CD4-positive, alpha-beta T cell treated with Interleukin-4 for 1 hour (primary cell): ENCODE results near the gene KCNS3.
"Not testable (repeated sequence)": the region's sequence is repeated elsewhere in the genome, so short reads cannot be mapped to it uniquely, and the experiment has no call there.

ENCODE experiments used
- DNase-seq, 2 donors: peaks; one replicate each; pipeline ENCODE4 v3.0.0-alpha.2; 2020 to 2022

KCNS3 gene

DNA sequence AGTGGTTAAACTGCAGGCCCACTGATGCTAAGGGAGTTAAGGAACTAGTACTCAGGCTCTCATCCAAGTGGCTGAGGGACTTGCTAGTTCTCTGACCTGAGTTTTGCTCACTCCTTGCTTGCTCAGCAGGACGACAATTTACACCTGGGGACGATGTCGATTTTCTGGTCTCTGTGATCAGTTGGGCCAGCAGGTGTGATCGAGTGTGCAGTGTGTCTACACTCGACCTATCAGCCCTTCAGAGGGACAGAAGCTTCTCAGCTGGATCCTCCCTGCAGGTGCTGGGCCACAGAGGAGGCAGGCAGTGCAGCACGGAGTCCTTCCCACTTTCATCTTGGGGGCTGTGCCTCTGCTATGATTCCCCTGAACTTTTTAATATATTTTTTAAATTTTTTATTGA, 71.5 kb downstream of the KCNS3 start:
- no peak for DNase-seq

DNA sequence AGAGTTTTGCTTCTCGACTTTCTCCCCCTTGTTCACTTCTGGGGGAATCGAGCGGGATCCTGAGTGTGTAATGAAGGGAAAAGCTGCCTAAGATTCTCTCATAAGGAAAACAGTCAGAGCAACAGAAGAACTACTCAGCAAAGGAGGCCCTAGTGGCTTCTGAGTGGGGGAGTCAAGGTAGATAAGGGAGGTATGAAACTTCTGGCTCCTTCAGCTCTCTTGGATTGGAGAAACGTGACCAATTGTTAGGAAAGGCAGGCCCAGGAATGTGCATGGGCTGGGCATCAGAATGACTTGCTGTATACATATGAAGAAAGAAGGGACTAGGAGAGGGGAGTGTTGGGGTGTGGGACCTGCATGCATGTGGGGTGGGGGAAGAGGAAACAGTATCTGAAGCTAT, 73.1 kb downstream of the KCNS3 start:
- DNase-seq = no peak

DNA sequence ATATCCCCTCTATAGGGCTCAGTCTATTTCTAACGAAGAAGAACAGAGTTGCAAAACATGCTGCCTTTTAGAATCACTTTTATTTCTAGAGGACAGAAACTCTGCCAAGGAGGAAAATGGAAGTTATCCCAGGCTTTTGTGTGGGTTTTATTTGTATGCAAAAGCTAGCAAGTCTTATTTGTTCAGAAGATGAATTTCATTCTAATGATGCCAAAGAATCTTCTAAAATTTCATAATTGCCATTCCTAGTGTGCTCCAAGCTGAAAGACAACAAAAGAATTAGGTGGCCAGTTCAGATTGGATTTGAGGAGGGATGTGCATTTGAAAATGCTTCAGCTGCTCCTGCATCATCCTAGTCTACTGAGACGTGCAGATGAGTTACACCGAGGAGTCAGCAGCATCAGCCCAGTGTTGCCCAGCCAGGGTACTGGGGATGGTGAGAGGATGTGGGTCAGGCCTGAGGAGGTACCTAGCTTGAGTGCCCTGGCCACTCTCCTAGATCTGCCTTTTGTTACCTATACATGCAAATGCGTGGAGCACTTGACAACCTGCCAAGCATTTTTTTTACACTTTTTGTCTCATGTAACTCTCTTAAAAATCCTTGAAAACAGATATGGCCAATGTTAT, 80.1 kb downstream of the KCNS3 start:
- DNase-seq = no peak

DNA sequence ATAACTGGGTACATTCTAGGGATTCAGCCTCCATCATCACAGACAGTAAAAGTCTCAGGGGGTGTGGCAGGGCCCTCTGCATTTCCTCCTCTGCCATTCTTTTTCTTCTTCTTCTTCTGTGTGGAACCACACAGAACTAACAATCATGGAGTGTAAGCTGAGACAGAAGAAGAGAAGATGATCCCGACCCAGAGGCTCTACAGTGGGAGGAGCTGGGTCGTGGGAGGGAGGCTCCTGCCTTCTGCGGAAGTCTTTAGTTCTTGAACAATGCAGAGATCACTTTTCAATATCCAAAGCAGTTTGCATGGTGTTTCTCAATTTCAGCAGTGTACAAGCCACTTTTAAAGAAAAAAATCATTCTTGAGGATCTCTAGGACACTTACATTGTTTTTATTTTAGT, 80.9 kb downstream of the KCNS3 start:
- DNase-seq = no peak

DNA sequence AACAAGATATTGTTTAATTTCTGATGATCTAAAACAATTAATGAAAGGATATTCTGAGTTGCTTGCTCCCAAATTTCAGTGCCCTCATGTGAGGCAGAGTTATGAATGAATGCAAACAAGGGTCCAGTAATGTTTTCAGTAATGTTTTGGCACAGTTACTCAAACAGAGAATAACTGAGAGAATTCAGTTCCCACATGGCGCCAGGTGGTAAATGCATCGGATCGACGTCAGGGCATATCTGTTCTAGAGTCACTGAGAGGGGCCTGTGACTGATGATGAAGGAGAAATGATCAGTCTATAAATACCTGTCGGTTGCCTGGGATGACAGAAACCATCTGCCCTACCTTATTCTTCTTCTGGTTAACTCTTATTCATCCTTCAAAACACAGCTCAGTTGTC, 81.4 kb downstream of the KCNS3 start:
- no peak for DNase-seq

DNA sequence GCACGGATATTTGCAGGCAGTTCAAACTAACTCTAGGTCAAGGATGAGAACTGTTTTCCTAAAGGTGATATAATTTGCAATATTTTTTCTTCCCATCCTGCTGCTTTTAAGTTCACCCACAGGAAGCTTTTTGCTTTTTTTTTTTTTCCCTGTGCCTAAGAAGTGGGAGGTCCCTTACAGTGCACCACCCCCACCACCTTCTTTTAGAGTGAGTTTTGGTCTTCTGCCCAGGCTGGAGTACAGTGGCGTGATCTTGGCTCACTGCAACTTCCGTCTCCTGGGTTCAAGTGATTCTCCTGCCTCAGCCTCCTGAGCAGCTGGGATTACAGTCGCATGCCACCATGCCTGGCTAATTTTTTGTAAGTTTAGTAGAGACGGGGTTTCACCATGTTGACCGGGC, 82.5 kb downstream of the KCNS3 start:
- DNase-seq = no peak

DNA sequence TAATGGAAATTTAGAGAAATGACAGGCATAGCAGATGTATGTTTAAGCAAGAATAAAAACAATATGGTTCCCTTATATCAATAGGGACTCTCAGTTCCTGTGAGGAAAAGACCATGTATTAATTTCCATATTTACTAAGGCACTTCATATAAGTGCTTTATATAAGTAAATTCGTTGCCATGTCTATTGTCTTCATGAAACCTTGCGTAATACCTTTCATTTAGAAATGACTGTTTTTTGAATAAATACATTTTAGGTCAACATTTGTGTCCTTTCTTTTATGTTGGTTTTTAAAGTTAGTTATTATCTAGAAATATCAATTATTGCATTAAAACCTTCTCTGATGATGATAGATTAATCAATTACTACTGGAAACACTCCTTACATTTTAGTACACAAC, 83.3 kb downstream of the KCNS3 start:
- DNase-seq = no peak

DNA sequence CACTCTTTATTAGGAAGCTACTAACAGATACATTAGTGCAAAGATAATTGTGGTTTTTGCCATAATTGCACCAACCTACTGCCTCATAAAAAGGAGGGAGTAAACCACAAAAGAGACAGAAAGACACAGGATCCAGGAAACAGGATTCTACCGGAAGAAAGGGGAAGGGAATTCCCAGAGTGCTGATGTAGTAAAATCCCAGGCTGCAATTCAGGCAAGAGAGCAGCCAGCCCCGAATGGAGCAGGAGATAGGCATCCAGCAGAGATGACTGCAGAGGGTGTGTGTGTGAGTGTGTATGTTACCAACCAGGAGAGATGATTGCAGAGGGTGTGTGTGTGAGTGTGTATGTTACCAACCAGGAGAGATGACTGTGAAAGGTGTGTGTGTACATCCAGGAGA, 84.4 kb downstream of the KCNS3 start:
- no peak for DNase-seq

DNA sequence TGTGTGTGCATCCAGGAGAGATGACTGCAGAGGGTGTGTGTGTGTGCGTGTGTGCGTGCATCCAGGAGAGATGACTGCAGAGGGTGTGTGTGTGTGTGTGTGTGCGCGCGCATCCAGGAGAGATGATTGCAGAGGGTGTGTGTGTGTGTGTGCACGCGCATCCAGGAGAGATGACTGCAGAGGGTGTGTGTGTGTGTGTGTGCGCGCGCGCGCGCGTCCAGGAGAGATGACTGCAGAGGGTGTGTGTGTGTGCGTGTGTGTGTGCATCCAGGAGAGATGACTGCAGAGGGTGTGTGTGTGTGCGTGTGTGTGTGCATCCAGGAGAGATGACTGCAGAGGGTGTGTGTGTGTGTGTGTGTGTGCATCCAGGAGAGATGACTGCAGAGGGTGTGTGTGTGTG, 85.1 kb downstream of the KCNS3 start:
- not testable (repeated sequence) for DNase-seq

DNA sequence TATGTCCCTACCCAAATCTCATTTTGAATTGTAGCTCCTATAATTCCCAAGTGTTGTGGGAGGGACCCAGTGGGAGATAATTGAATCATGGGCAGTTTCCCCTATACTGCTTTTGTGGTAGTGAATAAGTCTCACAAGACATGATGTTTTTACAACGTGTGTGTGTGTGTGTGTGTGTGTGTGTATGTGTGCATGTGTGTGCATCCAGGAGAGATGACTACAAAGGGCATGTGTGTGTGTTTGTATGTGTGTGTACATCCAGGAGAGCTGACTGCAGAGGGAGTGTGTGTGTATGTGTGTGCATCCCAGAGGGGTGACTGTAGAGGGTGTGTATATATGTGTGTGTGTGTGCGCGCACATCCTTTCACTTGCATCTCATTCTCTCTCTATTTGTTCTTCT, 86.7 kb downstream of the KCNS3 start:
- DNase-seq = no peak

DNA sequence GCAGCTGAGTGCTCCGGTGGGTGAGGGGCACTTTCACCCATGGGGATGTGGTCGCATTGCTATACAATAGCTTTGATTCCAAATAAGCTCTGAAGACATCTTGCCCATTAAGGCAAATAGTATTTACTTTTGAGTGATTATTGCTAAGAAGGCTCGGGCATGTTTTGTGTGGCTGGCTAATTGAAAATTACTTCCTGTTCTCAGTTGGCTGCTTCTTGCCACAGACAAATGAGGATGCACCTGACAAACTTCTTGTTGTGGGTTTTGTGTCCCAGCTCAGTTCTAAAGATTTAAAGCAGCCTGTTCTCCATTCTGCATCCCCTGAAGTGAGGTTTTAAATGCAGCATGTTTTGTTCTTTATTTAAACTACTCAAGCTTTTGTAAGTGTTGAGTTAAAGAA, 88.3 kb downstream of the KCNS3 start:
- DNase-seq = no peak

DNA sequence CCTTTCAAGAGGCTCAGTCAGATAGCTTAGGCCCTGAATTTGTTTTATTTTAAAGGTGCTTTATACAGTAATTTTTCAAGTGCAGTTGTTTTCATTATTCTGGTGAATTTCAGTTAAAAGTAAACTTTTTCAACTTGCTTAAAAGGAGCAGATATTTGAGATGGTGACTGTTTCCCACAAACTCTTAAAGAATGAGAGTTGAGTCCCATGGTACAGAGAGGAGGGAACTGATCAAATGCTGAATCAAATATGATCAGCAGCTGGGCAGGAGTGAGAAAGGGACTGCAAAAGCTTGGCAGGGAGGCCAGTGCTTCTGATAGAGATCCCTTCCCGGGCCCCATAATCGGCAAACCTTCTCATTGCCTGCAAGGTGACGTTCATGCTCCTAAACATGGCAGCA, 91.2 kb downstream of the KCNS3 start:
- DNase-seq = no peak

DNA sequence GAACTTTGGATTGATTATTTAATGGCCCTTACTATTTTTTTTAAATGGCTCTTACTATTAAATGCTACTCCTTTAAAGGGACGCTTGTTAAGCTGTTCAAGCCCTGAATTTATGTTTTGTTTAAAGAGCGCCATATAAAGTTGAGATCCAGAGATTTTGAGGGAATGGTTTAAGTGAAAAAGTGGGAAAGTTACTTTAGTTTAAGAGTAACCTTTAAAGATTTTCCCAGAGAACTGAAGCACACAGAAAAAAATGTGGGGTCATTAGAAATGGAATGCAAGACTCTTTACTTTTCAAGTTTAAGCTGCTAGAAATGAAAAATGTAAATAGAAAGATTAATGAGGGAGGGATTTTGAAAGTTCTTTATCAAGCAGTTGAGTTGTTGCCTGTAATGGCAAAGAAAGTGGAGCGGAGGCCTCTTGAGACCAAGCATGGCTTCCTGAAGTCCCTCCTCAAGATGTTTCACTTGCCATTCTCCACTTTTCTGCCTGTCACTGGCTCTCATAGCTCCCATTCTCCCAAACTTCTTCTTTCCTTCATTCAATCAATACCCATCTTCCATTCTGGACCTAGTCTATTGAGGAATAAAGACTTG, 93.2 kb downstream of the KCNS3 start:
- no peak for DNase-seq

DNA sequence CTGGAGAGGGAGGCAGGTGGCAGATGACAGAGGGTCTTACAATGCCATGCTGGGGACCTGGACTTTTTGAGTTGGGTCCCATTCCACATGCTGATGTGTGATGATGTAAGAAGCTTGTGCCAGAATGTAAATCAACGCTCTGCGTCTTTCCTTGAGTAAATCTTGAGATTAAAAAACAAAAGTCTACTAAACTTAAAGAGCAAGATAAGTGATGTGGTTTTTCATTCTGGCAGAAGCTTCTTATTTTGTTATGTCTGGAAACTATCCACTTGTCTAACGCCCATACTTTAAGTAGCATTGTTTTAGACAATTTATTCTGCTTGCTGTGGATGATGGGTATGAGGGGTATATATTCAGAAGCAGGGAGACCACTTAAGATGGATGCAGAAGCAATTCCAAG, 94.5 kb downstream of the KCNS3 start:
- no peak for DNase-seq

DNA sequence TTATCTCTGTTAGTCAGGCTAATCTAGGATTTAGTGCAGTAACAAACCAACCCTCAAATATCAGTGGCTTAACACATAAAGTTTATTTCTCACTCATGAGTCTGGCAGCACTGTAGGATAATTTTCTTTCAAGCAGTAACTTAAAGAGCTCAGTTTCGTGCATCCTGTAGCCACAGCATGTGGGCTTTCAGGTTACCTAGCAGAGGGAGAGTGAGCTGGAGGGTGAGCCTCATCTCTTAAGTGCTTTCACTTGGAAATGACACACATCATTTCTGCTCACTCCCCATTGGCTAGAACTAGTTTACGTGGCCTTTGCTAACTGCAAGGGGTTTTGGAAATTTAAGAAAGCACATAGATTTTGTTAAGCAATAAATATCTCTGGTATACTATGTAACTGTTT, 96.9 kb downstream of the KCNS3 start:
- DNase-seq = no peak

DNA sequence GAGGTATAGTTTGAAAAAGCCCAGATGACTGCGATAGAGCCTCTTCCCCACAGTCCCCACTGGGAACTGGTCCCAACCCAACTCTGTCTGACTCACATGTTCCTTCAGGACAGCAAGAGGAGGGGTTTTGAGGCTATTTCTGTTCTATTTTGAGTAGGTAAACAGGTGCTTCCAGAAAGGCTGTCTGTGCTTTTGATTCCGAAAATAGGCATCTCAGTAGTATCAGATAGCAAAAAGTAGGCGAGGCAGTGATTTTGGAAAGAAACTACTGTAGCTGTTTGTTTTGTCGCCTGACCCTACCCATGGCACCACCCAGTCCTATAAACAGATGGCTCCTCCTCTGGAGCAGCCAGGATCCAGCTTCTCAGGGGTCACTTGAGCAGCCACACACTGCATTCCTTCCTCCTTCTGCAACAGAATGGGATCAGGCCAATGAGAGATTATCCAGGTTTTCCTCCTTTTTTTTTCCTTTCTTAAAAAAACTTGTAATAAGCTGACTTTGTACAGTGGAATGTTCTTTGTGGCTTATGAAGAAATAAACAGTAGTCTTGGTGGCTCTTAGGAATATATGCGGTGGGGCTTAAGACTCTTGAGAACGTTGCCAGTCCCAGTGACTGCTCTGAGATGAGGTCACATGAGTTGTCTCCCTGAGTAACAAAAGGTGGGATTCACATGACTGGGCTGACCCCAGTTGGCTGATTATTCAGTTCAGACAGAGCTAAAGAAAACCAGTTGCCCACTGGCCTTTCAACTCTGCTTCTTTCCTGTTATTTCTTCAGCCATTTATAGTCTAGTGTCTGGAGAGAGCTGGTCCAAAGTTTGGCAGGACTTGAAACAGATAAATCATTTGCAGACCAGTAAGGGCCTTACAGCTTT, 98.6 kb downstream of the KCNS3 start:
- DNase-seq = no peak

DNA sequence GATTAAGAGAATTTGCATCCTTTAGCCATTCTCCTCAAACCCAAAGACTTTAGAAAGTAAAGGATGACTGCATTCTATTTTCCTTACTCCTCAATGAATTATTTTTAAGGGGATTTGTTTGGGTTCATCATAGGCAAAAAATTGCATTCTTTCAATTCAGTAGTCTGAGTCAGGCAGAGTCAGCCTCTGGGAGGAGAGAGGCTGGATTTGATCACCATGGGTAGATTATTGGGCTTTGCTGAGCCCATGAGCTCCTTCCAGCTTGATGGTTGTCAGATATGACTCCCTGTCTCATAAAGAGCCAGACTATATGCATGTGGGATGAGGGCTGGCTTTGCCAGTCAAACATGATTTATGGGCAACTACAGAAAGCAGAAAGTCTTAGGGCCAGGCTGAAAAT, 101.2 kb downstream of the KCNS3 start:
- DNase-seq = no peak

DNA sequence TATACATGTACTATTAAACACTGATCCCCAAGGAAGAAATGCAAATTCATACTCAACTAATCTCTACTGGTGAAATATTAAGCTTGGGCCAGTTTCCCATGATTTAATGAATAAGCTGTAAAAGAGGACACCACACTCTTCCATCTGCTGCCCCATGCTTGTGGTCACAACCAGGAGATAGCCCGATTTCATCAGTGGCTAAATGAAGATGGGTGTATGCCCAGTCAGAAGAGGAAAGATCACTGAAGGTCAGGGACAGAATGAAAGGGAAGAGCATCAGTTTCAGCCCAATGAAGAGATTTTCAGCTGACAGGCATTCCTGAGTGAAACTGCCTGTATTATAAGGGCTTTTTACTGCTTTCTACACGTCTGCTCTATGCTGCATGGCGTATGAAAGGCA, 103.5 kb downstream of the KCNS3 start:
- DNase-seq = no peak
